NCI-H1417 treated with DMSO at 0.1 percent for 48 hours (cell line): Measurements from ENCODE around the gene RGS14.

ENCODE experiments used
- DNase-seq: peaks from one replicate; lab custom pipeline; 2025; lab: John Stamatoyannopoulos, UW

RGS14 gene, protein sequence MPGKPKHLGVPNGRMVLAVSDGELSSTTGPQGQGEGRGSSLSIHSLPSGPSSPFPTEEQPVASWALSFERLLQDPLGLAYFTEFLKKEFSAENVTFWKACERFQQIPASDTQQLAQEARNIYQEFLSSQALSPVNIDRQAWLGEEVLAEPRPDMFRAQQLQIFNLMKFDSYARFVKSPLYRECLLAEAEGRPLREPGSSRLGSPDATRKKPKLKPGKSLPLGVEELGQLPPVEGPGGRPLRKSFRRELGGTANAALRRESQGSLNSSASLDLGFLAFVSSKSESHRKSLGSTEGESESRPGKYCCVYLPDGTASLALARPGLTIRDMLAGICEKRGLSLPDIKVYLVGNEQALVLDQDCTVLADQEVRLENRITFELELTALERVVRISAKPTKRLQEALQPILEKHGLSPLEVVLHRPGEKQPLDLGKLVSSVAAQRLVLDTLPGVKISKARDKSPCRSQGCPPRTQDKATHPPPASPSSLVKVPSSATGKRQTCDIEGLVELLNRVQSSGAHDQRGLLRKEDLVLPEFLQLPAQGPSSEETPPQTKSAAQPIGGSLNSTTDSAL

GRCh38 chr5:177357459-177358351 is at the start of gene RGS14:
Gene RGS14 (plus strand): TSS chr5:177357924. CDS start chr5:177358025, 101 bp downstream.
- DNase-seq, result no peak

GRCh38 chr5:177308740-177309139 is 49.0 kb upstream of the RGS14 start:
- no peak for DNase-seq

- DNase-seq, result no peak
Measured at GRCh38 chr5:177309351-177310191, 48.2 kb upstream of the RGS14 start.

DNA sequence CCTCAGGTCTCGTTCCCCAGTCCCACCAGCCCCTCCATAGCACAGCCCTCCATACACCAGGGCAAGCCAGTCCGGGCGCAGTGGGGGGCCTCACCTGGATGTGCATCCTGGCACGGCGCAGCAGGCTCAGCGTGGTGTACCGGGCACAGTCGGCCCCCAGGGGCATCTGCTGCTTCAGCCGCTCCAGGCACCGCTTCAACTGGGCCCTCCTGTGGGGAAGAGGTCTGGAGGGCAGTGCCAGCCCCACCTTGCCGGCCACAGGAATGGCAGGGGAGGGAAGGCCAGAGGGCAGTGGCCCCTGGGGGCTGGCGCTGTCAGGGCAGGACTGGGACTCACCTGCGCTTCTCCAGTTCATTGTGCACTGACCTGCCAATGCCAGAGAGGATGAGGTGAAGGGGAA is 47.4 kb upstream of the RGS14 start:
- no peak for DNase-seq

- no peak for DNase-seq
Measured at GRCh38 chr5:177310757-177311391, 46.9 kb upstream of the RGS14 start.

GRCh38 chr5:177311392-177311722 is 46.4 kb upstream of the RGS14 start:
- DNase-seq, result no peak

DNA sequence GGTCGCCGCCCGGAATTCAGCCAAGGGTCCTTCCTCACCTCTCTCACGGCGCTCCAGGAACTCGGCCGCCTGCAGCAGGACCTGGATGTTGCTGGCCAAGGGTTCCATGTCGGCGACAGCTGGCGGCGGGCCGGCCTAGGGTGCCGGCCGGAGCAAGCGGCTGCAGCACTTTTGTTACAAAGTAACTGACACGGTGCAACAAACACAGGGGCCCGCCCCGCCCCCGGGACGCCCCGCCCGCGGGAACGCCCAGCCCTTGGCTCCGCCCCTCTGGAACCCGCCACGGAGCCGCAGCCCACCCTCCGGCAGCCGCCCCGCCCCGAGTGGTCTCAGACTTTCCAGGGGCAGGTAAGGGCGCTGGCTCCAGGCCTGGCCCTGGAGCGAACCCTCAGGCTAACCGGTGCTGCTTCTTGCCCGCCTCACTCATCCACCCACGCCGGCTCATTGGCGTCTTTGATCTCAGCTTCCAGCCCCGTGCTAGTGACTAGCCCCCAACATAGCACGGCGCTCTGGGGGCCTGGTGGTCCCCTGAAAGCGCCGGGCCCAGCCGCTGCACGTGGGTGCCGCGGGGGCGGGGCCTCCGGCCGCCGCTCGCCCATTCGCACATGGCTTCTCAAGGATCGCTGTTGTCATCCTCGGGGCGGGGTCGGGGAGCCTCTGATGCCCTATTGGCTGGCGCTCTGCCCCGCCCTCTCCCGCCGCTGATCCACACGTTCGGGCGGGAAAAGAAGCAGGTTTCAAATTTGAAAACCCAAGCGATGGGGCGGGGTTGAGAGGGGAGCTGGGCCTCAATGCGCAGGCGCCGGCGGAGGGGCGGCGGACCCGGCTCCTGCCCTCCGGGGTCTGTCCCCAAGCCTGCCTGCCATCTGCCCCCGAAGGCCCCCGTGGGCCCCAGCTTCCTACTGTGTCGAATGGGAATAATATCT is 45.7 kb upstream of the RGS14 start, which contains the start of gene MXD3:
Gene MXD3, minus strand, starts transcription at position 176 of the 926 bp plus-strand sequence. Its CDS starts 68 bp downstream, at position 108.
- DNase-seq, result peak; percentile 69

- no peak for DNase-seq
Measured at GRCh38 chr5:177312649-177313181, 45.0 kb upstream of the RGS14 start.

GRCh38 chr5:177313561-177314259 is 44.0 kb upstream of the RGS14 start:
- no peak for DNase-seq

DNA sequence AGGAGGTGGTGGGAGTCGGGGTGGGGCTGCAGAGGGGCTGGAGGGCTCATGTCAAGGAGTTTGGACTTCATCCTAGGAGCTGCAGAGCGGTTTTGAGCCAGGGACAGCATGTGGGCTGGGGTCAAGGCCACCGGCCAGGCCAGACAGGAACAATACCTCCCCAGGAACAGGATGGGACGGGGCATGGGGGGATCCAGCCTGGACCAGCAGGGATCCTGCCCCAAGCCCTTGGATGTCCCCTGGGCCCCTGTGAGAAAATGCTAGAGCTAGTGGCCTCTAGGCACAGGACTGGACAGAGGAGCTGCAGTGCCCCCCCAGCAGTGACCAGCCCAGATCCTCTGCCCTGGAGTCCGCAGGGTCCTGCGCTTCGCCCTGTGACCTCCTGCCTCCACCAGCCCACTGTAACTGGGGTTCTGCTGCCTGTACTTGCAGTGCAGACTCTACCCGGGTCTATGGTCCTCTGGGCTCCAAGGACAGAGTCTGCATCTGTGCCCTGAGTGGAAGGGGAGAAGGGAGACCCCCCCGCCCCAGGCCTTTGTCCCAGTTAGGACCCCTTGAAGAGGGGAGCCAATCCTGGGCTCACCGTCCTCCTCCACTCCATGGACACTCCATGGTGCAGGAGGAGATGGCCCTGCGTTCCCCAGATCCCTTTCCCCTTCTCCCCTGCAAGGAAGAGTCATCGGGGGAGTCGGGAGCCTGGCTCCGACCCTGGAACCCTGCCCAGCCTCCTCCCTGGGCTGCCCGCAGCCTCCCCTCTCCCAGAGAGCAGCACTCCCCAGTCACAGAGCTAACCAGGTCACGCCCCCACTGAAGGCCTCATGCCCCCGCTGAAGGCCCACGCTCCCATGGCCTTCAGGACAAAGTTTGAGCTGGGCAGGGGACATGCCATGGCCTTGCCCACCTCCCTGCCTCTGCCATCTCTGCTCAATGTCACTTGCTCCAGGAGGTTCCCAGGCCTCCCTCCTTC is 43.1 kb upstream of the RGS14 start:
- no peak for DNase-seq

DNA sequence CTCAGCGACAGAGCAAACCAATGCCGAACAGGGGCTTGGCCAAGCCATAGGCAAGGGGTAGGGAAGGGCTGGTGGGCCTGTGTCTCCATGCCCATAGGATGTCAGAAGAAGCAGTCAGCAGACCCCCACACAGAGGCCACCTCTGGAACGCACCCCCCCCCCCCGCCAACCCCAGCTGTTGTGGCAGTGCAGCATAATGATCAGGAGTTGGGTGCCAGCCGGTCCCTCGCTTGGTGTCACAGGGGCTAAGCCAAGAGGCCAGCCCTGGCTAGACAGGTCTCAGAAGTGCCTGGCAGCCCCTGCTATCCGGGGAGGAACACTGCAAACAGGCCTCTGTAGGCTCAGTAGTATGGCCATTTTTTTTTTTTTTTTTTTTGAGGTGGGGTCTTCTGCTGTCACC is 42.3 kb upstream of the RGS14 start:
- no peak for DNase-seq

DNA sequence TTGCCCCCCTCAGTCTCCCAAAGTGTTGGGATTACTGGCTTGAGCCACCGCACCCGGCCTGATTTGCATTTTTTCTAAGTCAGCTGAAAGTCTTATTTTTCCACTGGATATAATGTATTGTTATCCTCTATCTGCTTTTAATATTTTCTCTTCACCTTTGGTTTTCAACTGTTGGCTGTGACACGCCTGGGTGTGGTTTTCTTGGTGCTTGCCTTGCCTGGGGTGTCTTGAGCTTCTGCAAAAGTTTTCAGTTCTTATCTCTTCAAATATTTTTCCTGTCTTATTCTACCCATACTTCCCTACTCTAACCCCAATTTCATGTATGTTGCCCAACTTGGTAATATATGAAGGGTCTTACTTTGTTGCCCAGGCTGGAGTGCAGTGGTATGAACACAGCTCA is 41.7 kb upstream of the RGS14 start:
- no peak for DNase-seq

GRCh38 chr5:177317959-177318377 is 39.8 kb upstream of the RGS14 start:
- no peak for DNase-seq

DNA sequence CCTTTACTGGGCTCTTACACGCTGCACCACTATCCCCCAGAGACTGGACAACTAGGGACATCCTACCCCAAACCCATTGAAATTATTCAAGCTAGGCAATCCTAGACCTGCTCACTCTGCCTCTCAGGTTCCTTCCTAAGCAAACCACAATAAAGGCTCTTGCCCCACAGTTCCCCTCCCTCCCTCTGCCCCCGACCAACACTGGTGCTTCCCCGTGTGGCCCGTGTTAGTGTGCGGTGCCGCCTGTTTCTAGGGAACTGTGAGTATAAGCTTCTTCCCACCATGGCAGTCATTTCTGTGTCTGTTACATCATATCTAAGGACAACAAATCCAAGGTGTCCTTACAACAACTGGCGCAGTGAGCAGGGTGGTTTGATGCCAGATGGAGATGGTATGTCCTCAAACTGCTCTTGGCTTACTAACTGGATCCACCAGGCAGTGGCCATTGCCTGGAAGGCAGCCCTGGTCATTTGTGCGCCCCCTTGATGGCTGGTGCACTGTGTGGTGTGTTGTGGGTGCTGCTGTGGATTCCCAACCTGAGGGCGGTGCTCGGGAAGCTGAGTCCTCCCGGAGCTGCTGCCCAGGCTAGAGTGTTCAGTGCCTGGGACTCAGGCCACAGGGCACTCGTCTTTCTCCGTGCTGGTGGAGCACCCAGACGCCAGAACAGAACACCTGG is 37.7 kb upstream of the RGS14 start:
- no peak for DNase-seq

- DNase-seq, result no peak
Measured at GRCh38 chr5:177320879-177321278, 36.8 kb upstream of the RGS14 start.

DNA sequence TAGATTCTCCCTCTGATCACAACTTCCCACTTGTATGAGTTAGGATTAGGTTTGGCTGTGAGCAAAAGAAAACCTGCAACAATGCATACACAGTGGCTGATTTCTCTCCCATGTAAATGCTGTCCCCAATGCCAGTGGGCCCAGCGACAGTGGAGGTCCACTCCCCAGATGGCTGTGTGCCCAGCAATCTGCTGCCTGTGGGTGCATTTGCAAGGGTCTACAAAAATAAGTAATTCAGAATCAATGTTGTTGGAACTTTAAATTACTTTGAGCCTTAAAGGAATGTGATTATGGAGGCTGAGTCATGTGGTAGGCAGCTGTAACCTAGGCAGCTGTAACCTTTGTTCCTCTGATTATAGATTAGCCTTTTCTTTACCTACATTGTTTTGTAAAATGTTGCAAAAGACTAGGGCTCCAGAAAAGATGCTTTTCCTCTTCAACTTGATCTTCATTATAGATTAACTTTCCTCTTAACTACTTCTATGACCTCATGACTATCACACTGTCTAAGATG is 31.8 kb upstream of the RGS14 start:
- no peak for DNase-seq
